ENCODE results near the gene SPIN3.
"Not testable (repeated sequence)": the region's sequence is repeated elsewhere in the genome, so short reads cannot be mapped to it uniquely, and the experiment has no call there.

DNA sequence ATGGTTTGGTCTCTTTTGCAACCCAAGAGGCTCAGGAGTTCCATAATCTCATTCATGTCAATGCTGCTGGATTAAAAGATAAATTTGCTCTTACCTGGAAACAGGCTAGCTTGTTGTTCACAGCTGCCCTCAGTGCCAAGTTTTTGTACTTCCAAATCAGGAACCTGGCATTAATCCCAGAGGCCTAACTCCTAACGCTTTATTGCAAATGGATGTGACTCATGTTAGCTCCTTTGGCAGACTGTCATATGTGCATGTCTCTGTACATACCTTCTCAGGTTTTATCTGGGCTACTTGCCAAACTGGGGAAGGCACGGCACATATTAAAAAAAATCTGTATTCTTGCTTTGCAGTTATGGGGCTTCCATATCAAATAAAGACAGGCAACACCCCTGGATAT is 49.1 kb downstream of the SPIN3 start:
- TF ChIP-seq, protein P1, sequence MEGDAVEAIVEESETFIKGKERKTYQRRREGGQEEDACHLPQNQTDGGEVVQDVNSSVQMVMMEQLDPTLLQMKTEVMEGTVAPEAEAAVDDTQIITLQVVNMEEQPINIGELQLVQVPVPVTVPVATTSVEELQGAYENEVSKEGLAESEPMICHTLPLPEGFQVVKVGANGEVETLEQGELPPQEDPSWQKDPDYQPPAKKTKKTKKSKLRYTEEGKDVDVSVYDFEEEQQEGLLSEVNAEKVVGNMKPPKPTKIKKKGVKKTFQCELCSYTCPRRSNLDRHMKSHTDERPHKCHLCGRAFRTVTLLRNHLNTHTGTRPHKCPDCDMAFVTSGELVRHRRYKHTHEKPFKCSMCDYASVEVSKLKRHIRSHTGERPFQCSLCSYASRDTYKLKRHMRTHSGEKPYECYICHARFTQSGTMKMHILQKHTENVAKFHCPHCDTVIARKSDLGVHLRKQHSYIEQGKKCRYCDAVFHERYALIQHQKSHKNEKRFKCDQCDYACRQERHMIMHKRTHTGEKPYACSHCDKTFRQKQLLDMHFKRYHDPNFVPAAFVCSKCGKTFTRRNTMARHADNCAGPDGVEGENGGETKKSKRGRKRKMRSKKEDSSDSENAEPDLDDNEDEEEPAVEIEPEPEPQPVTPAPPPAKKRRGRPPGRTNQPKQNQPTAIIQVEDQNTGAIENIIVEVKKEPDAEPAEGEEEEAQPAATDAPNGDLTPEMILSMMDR (IDR thresholded peaks at IDR 0.05) = not testable (repeated sequence)
- not testable (repeated sequence) for TF ChIP-seq POLR2A (IDR thresholded peaks at IDR 0.05)

Measured in uterus (tissue), 2 donors.